ENCODE results near the gene RXRG.

RXRG gene

DNA sequence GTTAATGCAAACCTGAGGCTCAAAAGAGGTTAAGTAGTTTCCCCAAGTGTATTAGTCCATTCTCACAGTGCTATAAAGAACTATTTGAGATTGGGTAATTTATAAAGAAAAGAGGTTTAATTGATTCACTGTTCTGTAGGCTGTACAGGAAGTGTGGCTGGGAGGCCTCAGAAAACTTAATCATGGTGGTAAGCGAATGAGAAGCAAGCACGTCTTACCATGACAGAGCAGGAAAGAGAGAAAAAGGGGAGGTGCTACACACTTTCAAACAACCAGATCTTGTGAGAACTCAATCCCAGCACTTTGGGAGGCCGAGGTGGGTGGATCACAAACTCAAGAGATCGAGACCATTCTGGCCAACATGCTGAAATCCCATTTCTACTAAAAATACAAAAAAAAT, 38.5 kb upstream of the RXRG start:
- no peak for DNase-seq (ENCODE audit: low spot score)
- no peak for TF ChIP-seq CTCF (IDR thresholded peaks at IDR 0.05; ENCODE audit: extremely low read depth, missing control alignments)

DNA sequence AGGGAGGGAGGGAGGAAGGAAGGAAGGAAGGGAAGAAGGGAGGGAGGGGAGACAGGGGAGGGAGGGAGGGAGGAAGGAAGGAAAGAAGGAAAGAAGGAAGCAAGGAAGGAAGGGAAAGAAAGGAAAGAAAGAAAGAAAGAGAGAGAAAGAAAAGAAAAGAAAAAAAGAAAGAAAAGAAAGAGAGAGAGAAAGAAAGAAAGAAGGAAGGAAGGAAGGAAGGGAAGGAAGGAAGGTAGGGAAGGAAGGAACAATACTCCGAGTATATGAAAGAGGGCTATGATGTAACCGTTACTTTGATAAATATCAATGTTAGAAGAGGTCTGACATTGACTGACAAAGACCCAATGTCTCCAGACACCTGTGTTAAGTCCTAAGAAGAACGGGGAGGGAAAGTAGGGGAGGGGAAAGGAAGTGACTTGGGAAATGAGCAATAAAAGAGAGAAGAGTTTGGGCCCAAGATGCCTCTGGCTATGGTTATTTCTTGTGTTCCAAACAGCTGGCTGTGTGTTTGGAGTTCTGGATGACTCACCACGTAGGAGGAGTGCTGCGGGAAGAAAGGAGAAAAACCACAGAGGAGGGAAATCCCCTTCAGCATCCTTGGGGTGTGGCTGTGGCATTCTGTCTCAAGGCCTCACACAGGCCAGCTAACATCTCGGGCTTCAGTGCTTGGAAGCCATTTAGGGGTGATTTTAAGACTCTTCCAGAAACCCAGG, 37.0 kb upstream of the RXRG start:
- DNase-seq (ENCODE audit: low spot score), result no peak
- no peak for TF ChIP-seq CTCF (IDR thresholded peaks at IDR 0.05; ENCODE audit: extremely low read depth, missing control alignments)

GRCh38 chr1:165476776-165477175, 31.9 kb upstream of the RXRG start:
- TF ChIP-seq CTCF (IDR thresholded peaks at IDR 0.05; ENCODE audit: extremely low read depth, missing control alignments), result no peak
- no peak for DNase-seq (ENCODE audit: low spot score)

DNA sequence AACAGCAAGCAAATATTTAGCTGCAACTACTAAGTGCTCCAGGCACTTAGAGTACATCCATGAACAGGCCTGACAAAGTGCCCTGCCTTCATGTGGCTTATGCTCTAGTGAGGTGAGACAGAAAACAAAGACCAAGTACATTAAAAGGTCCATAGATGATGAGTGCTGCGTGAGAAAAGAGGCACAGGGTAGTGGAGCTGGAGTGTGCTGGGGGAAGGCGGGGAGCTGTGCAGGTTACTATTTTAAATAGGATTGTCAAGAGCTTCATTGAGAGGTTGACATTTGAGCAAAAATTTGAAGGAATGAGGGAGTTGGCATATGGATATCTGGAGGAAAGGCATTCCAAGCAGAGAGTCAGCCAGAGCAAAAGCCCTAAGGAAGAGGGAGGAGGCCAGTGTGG, 29.3 kb upstream of the RXRG start:
- no peak for TF ChIP-seq CTCF (IDR thresholded peaks at IDR 0.05; ENCODE audit: extremely low read depth, missing control alignments)

DNA sequence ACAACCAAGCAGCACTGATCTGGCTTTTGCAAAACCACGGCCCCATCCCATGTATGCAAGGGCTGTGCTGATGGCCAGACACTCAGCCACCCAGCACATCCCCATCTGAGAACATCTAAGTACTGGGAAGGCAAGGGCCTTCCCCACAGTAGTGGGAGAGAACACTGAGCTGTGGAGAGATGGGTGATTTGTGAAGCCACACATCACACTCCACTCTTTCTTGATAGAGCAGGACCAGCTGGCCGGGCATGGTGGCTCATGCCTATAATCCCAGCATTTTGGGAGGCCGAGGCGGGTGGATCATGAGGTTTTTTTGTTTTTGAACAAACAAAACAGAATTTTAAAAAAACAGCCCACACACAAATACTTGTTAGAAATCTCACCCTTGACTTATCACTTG, 28.2 kb upstream of the RXRG start:
- no peak for DNase-seq (ENCODE audit: low spot score)
- TF ChIP-seq CTCF (IDR thresholded peaks at IDR 0.05; ENCODE audit: extremely low read depth, missing control alignments), result no peak

More for the DNA sequence above, 29.3 kb upstream of the RXRG start:
- DNase-seq (ENCODE audit: low spot score), result no peak

DNA sequence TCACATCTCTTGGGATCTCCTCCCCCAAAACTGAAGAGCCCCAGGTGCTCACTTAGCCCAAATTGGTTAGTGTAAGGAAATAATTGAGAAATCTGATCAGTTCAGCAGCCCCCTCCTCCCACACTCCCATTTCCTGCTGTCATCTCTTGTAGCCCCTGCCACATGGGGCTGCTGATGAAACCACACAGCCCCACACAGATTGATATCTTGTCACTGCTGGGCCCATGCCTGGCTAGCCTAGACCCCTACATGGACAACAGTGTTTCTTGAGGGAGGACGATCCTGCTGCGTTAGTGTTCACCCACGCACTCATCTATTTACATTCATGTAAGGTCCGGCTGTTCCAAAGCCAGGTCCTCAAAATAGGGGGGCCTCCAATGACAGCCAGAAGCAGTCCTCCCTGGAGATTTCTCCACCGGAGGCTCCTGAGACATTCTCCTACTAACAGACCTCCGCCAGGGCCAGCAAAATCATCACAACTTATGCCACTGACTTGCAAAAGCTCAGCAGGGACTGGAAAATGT, 23.9 kb upstream of the RXRG start:
- no peak for DNase-seq (ENCODE audit: low spot score)
- TF ChIP-seq CTCF (IDR thresholded peaks at IDR 0.05; ENCODE audit: extremely low read depth, missing control alignments), result no peak

DNA sequence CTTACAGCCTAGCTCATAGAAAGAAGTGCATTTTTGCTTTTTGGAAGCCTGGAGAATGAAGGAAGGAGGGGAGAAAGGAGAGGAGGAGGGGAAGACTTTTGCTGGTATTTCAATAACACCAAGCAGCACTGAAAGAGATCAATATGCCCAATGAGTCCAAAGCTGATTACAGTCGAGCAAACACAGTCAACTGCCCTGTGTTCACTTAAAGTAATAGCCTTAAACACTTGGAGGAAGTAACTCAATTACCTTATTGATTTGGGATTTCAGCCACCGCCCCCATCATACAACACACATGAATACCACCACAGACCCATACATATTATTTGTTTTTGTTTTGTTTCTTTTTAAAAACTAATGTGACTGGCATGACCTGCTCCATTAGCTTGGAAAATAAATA, 23.3 kb upstream of the RXRG start:
- no peak for DNase-seq (ENCODE audit: low spot score)
- no peak for TF ChIP-seq CTCF (IDR thresholded peaks at IDR 0.05; ENCODE audit: extremely low read depth, missing control alignments)

All from GM20000 (cell line).